Endothelial cell of umbilical vein (primary cell): ENCODE measurements around the gene ZNF483. TPM values are rescaled to one million over a fixed set of nuclear protein-coding genes. Genes with fewer than 3 reads are reported as not detected.

ENCODE experiments used
- BruUV-seq: library from RNA; stranded (reverse); fragments of 400-500 nt; replicated peaks from 2 replicates; lab custom pipeline; 2021; lab: Mats Ljungman, UMichigan
- CTCF ChIA-PET: fragments of 300-600, 350-600 bp; sonication (Branson Sonifier 250); formaldehyde crosslinking; loops from one replicate; lab custom pipeline; 2021; ENCODE audit warnings: antibody characterized with exemption, inconsistent platforms; lab: Charles Lee
- POLR2A ChIA-PET: fragments of 300-600, 350-600 bp; sonication (Branson Sonifier 250); formaldehyde crosslinking; loops from one replicate; lab custom pipeline; 2021; ENCODE audit warnings: antibody characterized with exemption, inconsistent platforms; lab: Charles Lee
- DNase-seq: peaks from one replicate; pipeline ENCODE4 v3.0.0-alpha.2; 2011; ENCODE audit warnings: low read depth, low spot score
- FAIRE-seq: peaks from 2 replicates; lab custom pipeline; 2011; peaks lifted over from hg19 to GRCh38; lab: Jason Lieb, UNC
- H2AFZ ChIP-seq: 2 replicates; pipeline ENCODE4 v1.6.0; 2012; ENCODE audit warnings: low read depth, low read length, control low read depth, inconsistent platforms
- H3K27ac ChIP-seq: 2 replicates; pipeline ENCODE4 v1.5.1; 2011; ENCODE audit warnings: low read depth, mild to moderate bottlenecking, control low read depth, low read length, moderate library complexity; ENCODE audit not compliant: insufficient read depth
- H3K27me3 ChIP-seq, 2 experiments: 2 replicates each; pipeline versions ENCODE4 v1.6.0 to v1.6.1; 2011; ENCODE audit warnings: low read length in 2 of 2, mixed read lengths in 1 of 2; ENCODE audit not compliant: control insufficient read depth in 2 of 2, insufficient read depth in 2 of 2
- H3K36me3 ChIP-seq, 2 experiments: 2 replicates in 1 of 2; 3 replicates in 1 of 2; pipeline ENCODE4 v1.5.1; 2011; ENCODE audit warnings: low read length in 2 of 2, mild to moderate bottlenecking in 1 of 2, moderate library complexity in 1 of 2; ENCODE audit not compliant: control insufficient read depth in 2 of 2, insufficient read depth in 2 of 2; ENCODE audit errors: extremely low read depth in 1 of 2
- H3K4me1 ChIP-seq: 3 replicates; pipeline ENCODE4 v1.5.1; 2011; ENCODE audit warnings: mild to moderate bottlenecking, low read length; ENCODE audit not compliant: control insufficient read depth, insufficient read depth; ENCODE audit errors: extremely low read depth
- H3K4me2 ChIP-seq: 2 replicates; pipeline ENCODE4 v1.6.1; 2011; ENCODE audit warnings: low read length, control low read depth, mixed read lengths; ENCODE audit not compliant: insufficient read depth
- H3K4me3 ChIP-seq, 3 experiments: fragments of 200-600 bp in 1 of 3; sonication (generic), shearing (Covaris generic) in 1 of 3; replicated peaks in 1 of 3; 2 replicates each; pipeline ENCODE4 v1.5.1; 2011 to 2016; ENCODE audit warnings: control low read depth in 3 of 3, low read length in 3 of 3, mild to moderate bottlenecking in 2 of 3, inconsistent platforms in 1 of 3, low read depth in 1 of 3, moderate library complexity in 1 of 3; ENCODE audit not compliant: insufficient read depth in 1 of 3
- H3K79me2 ChIP-seq: 2 replicates; pipeline ENCODE4 v1.6.0; 2012; ENCODE audit warnings: low read length, inconsistent platforms; ENCODE audit not compliant: control insufficient read depth, insufficient read depth
- H3K9ac ChIP-seq: replicated peaks from 2 replicates; pipeline ENCODE3; 2011; ENCODE audit warnings: low read length, control low read depth; ENCODE audit not compliant: insufficient read depth; ENCODE audit errors: extremely low read depth
- H3K9me1 ChIP-seq: replicated peaks from 3 replicates; pipeline ENCODE4 v1.6.0; 2011; ENCODE audit warnings: mild to moderate bottlenecking, low read length; ENCODE audit not compliant: control insufficient read depth, insufficient read depth; ENCODE audit errors: extremely low read depth
- H3K9me3 ChIP-seq: replicated peaks from 2 replicates; pipeline ENCODE4 v1.5.1; 2012; ENCODE audit warnings: low read length, inconsistent platforms; ENCODE audit not compliant: control insufficient read depth, insufficient read depth
- H4K20me1 ChIP-seq: replicated peaks from 2 replicates; pipeline ENCODE3; 2011; ENCODE audit warnings: mild to moderate bottlenecking, low read length; ENCODE audit not compliant: control insufficient read depth, insufficient read depth; ENCODE audit errors: extremely low read depth
- EZH2 ChIP-seq: IDR thresholded peaks from 2 replicates; pipeline ENCODE4 v1.6.1; 2012; ENCODE audit warnings: borderline replicate concordance, low read depth, mild to moderate bottlenecking, moderate library complexity, low read length, inconsistent platforms; ENCODE audit not compliant: severe bottlenecking
- FOS ChIP-seq: IDR thresholded peaks from 2 replicates; pipeline ENCODE4 v1.6.1; 2011; ENCODE audit warnings: mild to moderate bottlenecking, low read length, moderate library complexity, borderline replicate concordance; ENCODE audit not compliant: insufficient read depth
- GATA2 ChIP-seq: IDR thresholded peaks from 2 replicates; pipeline ENCODE4 v1.7.0; 2011; ENCODE audit warnings: low read depth, mild to moderate bottlenecking, moderate library complexity, mixed read lengths, low read length; ENCODE audit not compliant: insufficient read length, insufficient read depth
- JUN ChIP-seq: IDR thresholded peaks from 2 replicates; pipeline ENCODE4 v1.6.1; 2011; ENCODE audit warnings: borderline replicate concordance, low read depth; ENCODE audit not compliant: insufficient read length, insufficient read depth
- MYC ChIP-seq: IDR thresholded peaks from one replicate; pipeline ENCODE4 v1.6.1; 2011; ENCODE audit warnings: mild to moderate bottlenecking, low read depth, low read length
- POLR2A ChIP-seq: IDR thresholded peaks from 2 replicates; pipeline ENCODE4 v1.6.1; 2012; ENCODE audit warnings: low read depth, mild to moderate bottlenecking, control low read depth, low read length
- POLR2AphosphoS5 ChIP-seq: IDR thresholded peaks from 2 replicates; pipeline ENCODE4 v1.6.1; 2012; ENCODE audit warnings: low read depth, mild to moderate bottlenecking, control low read depth, low read length, moderate library complexity; ENCODE audit not compliant: insufficient read depth
- dilution Hi-C: fragments of 300-500 bp; cut with MboI; formaldehyde crosslinking; loops from one replicate; pipeline ENCODE4 v1.15.0; 2019; ENCODE audit warnings: low sequenced_read_pairs; ENCODE audit not compliant: extremely low pct_ligation_motif_present
- intact Hi-C: fragments of 100-400 bp; cut with micrococcal nuclease; formaldehyde crosslinking; loops from one replicate; pipeline ENCODE4 v1.10.0; 2022
- polyA plus RNA-seq, 4 experiments: library from polyadenylated mRNA; depleted of rRNA in 3 of 4; stranded (reverse) in 3 of 4; unstranded in 1 of 4; fragments of >200 nt; gene quantifications; 2 replicates each; pipeline versions ENCODE4 v1.2.1 to v1.2.3, GENCODE V29; 2011 to 2012; ENCODE audit warnings: missing spikeins in 1 of 4
- total RNA-seq: library from RNA; stranded (reverse); gene quantifications from 2 replicates; pipeline ENCODE4 v1.2.3, GENCODE V29; 2021
- TF ChIP-seq, protein P1 (sequence below), 2 donors: IDR thresholded peaks; 1 replicate in 1 of 2; 2 replicates in 1 of 2; pipeline ENCODE4 v1.5.1; 2011; ENCODE audit warnings: low read length in 2 of 2, mild to moderate bottlenecking in 2 of 2, moderate library complexity in 2 of 2, control low read depth in 1 of 2, inconsistent platforms in 1 of 2, low read depth in 1 of 2; ENCODE audit not compliant: insufficient read depth in 1 of 2; ENCODE audit errors: extremely low read depth in 1 of 2
- TF ChIP-seq, protein P2 (sequence below): IDR thresholded peaks from 2 replicates; pipeline ENCODE4 v1.6.1; 2011; ENCODE audit not compliant: insufficient read depth, insufficient read length

ZNF483 gene
- total and polyA plus RNA-seq, 2 donors (not counting 3 experiments of a cell fraction or from before 2014, with no cell fraction given), result 0.23 to 2.0 TPM

DNA sequence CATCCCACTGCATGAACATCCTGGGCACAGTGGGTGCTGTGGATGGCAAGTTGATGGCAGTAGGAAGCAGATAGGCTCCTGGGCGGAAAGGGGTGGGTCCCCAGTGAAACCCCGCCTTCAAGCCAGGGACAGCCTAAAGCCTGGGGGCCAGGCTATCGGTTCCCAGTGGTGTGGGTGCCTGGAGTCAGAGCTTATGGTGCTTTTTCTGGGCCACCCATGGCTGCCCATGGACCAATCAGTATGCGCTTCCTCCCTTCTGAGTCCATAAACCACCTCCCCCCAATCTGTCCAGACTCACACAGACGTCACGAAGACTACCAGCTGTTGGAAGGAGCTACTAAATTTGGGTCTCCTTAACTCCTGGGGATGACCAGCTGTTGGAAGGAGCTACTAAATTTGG lies 23.3 kb upstream of the ZNF483 start:
- dilution Hi-C loops, result no loop called here
- CTCF ChIA-PET, result interaction anchor here (1.1 kb wide), 1 partner anchor 14 kb away, joined by 3 read pairs; no protein-coding TSS in a partner anchor
- no TSS peak for BruUV-seq
- no peaks in the 10 kb centered on the region for H3K36me3 ChIP-seq
- H3K9me1 ChIP-seq, result no peaks in the 10 kb centered on the region
- H4K20me1 ChIP-seq, result no peaks in the 10 kb centered on the region
- H3K27me3 ChIP-seq, result no peaks in the 10 kb centered on the region
- H3K4me3 ChIP-seq, result no peak overlapping the region
- no peaks in the 10 kb centered on the region for H3K9me3 ChIP-seq
- FAIRE-seq (no peak), DNase-seq (no peak)
- H2AFZ ChIP-seq, result no peak overlapping the region
- intact Hi-C loops, result no loop called here
- no peaks in the 10 kb centered on the region for H3K4me1 ChIP-seq
- H3K27ac ChIP-seq, result no peak overlapping the region
- H3K9ac ChIP-seq, result no peak overlapping the region
- no peaks in the 10 kb centered on the region for H3K79me2 ChIP-seq
- no peak for TF ChIP-seq EZH2
- TF ChIP-seq GATA2, result no peak
- TF ChIP-seq FOS, result no peak
- TF ChIP-seq, protein P1, sequence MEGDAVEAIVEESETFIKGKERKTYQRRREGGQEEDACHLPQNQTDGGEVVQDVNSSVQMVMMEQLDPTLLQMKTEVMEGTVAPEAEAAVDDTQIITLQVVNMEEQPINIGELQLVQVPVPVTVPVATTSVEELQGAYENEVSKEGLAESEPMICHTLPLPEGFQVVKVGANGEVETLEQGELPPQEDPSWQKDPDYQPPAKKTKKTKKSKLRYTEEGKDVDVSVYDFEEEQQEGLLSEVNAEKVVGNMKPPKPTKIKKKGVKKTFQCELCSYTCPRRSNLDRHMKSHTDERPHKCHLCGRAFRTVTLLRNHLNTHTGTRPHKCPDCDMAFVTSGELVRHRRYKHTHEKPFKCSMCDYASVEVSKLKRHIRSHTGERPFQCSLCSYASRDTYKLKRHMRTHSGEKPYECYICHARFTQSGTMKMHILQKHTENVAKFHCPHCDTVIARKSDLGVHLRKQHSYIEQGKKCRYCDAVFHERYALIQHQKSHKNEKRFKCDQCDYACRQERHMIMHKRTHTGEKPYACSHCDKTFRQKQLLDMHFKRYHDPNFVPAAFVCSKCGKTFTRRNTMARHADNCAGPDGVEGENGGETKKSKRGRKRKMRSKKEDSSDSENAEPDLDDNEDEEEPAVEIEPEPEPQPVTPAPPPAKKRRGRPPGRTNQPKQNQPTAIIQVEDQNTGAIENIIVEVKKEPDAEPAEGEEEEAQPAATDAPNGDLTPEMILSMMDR (IDR thresholded peaks at IDR 0.05; ENCODE audit: extremely low read depth in 1 of 2, insufficient read depth in 1 of 2, low read depth in 1 of 2, low read length in 2 of 2), result no peak
- TF ChIP-seq, protein P2, sequence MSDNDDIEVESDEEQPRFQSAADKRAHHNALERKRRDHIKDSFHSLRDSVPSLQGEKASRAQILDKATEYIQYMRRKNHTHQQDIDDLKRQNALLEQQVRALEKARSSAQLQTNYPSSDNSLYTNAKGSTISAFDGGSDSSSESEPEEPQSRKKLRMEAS, result no peak
- TF ChIP-seq MYC, result no peak
- no peak for TF ChIP-seq POLR2A
- TF ChIP-seq JUN, result no peak
- TF ChIP-seq POLR2AphosphoS5, result no peak
- H3K4me2 ChIP-seq, result no peak overlapping the region
- POLR2A ChIA-PET, result no interaction called here
